ENCODE results near the gene PSKH1.

The PSKH1 gene

DNA sequence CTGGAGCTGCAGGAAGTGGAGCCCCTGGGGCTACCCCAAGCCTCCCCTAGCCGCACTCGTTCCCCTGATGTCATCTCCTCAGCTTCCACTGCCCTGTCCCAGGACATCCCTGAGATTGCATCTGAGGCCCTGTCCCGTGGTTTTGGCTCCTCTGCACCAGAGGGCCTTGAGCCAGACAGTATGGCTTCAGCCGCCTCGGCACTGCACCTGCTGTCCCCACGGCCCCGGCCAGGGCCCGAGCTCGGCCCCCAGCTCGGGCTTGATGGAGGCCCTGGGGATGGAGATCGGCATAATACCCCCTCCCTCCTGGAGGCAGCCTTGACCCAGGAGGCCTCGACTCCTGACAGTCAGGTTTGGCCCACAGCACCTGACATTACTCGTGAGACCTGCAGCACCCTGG, 12.5 kb upstream of the PSKH1 start:
- Histone ChIP-seq H3K36me3 (ENCODE audit: control insufficient read depth in 1 of 2, insufficient read depth in 2 of 2, low read length in 2 of 2) (peaks cover 72 to 90% of the 10 kb centered on the region in 2 donors), H3K4me3 (ENCODE audit: low read depth in 1 of 2, low read length in 2 of 2) (no peak overlapping the region), H3K9me3 (ENCODE audit: control insufficient read depth in 1 of 2, low read length in 2 of 2) (no peaks in the 10 kb centered on the region), H3K4me1 (ENCODE audit: control insufficient read depth in 1 of 2, insufficient read depth in 2 of 2, low read length in 2 of 2) (peaks cover 3 to 18% of the 10 kb centered on the region in 2 donors), H3K27me3 (ENCODE audit: low read depth, low read length) (no peaks in the 10 kb centered on the region), H3K27ac (ENCODE audit: low read length) (no peak overlapping the region)

- Histone ChIP-seq H3K9me3 (ENCODE audit: control insufficient read depth in 1 of 2, low read length in 2 of 2) (no peaks in the 10 kb centered on the region), H3K27me3 (ENCODE audit: low read depth, low read length) (no peaks in the 10 kb centered on the region), H3K36me3 (ENCODE audit: control insufficient read depth in 1 of 2, insufficient read depth in 2 of 2, low read length in 2 of 2) (peaks cover 68 to 91% of the 10 kb centered on the region in 2 donors), H3K27ac (ENCODE audit: low read length) (no peak overlapping the region), H3K4me1 (ENCODE audit: control insufficient read depth in 1 of 2, insufficient read depth in 2 of 2, low read length in 2 of 2) (peaks cover 3 to 14% of the 10 kb centered on the region in 2 donors), H3K4me3 (ENCODE audit: low read depth in 1 of 2, low read length in 2 of 2) (no peak overlapping the region)
These were observed 11.4 kb upstream of the PSKH1 start for GRCh38 chr16:67881621-67882161.

DNA sequence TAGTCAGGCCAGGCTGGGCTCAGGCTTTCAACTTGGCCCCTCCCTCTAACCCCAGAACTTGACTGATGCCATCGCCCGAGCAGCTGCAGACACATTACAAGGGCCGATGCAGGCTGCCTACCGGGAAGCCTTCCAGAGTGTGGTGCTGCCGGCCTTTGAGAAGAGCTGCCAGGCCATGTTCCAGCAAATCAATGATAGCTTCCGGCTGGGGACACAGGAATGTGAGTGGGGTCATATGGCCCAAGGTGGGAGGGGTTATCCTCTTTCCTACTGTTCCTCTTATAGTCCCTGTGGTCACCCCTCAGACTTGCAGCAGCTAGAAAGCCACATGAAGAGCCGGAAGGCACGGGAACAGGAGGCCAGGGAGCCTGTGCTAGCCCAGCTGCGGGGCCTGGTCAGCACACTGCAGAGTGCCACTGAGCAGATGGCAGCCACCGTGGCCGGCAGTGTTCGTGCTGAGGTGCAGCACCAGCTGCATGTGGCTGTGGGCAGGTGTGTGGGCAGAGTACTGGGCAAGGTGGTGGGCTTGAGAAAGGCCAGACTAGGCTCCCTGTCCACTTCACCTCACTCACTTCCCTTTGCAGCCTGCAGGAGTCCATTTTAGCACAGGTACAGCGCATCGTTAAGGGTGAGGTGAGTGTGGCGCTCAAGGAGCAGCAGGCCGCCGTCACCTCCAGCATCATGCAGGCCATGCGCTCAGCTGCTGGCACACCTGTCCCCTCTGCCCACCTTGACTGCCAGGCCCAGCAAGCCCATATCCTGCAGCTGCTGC, 10.5 kb upstream of the PSKH1 start:
- H3K4me3 ChIP-seq (ENCODE audit: low read depth in 1 of 2, low read length in 2 of 2) = no peak overlapping the region
- no peaks in the 10 kb centered on the region for H3K9me3 ChIP-seq (ENCODE audit: control insufficient read depth in 1 of 2, low read length in 2 of 2)
- H3K27me3 ChIP-seq (ENCODE audit: low read depth, low read length) = no peaks in the 10 kb centered on the region
- H3K27ac ChIP-seq (ENCODE audit: low read length) = no peak overlapping the region
- H3K36me3 ChIP-seq (ENCODE audit: control insufficient read depth in 1 of 2, insufficient read depth in 2 of 2, low read length in 2 of 2) = peaks cover 59 to 84% of the 10 kb centered on the region in 2 donors
- H3K4me1 ChIP-seq (ENCODE audit: control insufficient read depth in 1 of 2, insufficient read depth in 2 of 2, low read length in 2 of 2) = peaks cover 3 to 14% of the 10 kb centered on the region in 2 donors

- Histone ChIP-seq H3K27me3 (ENCODE audit: low read depth, low read length) (no peaks in the 10 kb centered on the region), H3K4me1 (ENCODE audit: control insufficient read depth in 1 of 2, insufficient read depth in 2 of 2, low read length in 2 of 2) (peaks cover 3 to 14% of the 10 kb centered on the region in 2 donors), H3K36me3 (ENCODE audit: control insufficient read depth in 1 of 2, insufficient read depth in 2 of 2, low read length in 2 of 2) (peaks cover 51 to 77% of the 10 kb centered on the region in 2 donors), H3K4me3 (ENCODE audit: low read depth in 1 of 2, low read length in 2 of 2) (no peak overlapping the region), H3K9me3 (ENCODE audit: control insufficient read depth in 1 of 2, low read length in 2 of 2) (no peaks in the 10 kb centered on the region), H3K27ac (ENCODE audit: low read length) (no peak overlapping the region)
These were observed 9.7 kb upstream of the PSKH1 start for GRCh38 chr16:67883146-67883871.

DNA sequence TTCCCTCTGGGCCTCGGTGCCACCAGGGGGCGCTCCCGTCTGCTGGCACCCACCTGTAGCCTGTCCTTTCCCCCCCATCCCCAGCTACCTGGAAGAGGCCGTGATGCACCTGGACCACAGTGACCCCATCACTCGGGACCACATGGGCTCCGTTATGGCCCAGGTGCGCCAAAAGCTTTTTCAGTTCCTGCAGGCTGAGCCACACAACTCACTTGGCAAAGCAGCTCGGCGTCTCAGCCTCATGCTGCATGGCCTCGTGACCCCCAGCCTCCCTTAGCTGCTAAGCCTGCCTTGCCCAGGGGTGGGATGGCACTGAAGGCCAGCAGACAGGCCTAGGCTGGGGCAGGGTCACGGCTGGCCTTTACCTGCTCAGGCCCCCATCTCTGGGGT, 9.2 kb upstream of the PSKH1 start:
- Histone ChIP-seq H3K27ac (ENCODE audit: low read length) (no peak overlapping the region), H3K4me1 (ENCODE audit: control insufficient read depth in 1 of 2, insufficient read depth in 2 of 2, low read length in 2 of 2) (peaks cover 3 to 14% of the 10 kb centered on the region in 2 donors)

GRCh38 chr16:67884684-67885083, 8.4 kb upstream of the PSKH1 start, which contains the start of gene NRN1L:
Gene NRN1L (plus strand): TSS chr16:67884885. CDS start chr16:67884904, 19 bp downstream.
- peaks cover 3 to 14% of the 10 kb centered on the region in 2 donors for H3K4me1 ChIP-seq (ENCODE audit: control insufficient read depth in 1 of 2, insufficient read depth in 2 of 2, low read length in 2 of 2)
- no peaks in the 10 kb centered on the region for H3K9me3 ChIP-seq (ENCODE audit: control insufficient read depth in 1 of 2, low read length in 2 of 2)
- H3K4me3 ChIP-seq (ENCODE audit: low read depth in 1 of 2, low read length in 2 of 2) = no peak within 1 kb of the TSS
- H3K27me3 ChIP-seq (ENCODE audit: low read depth, low read length) = no peaks in the 10 kb centered on the region
- no peak within 1 kb of the TSS for H3K27ac ChIP-seq (ENCODE audit: low read length)
- H3K36me3 ChIP-seq (ENCODE audit: control insufficient read depth in 1 of 2, insufficient read depth in 2 of 2, low read length in 2 of 2) = peaks cover 38 to 63% of the 10 kb centered on the region in 2 donors

More for the DNA sequence above, 9.2 kb upstream of the PSKH1 start:
- Histone ChIP-seq H3K36me3 (ENCODE audit: control insufficient read depth in 1 of 2, insufficient read depth in 2 of 2, low read length in 2 of 2) (peaks cover 46 to 71% of the 10 kb centered on the region in 2 donors), H3K9me3 (ENCODE audit: control insufficient read depth in 1 of 2, low read length in 2 of 2) (no peaks in the 10 kb centered on the region), H3K4me3 (ENCODE audit: low read depth in 1 of 2, low read length in 2 of 2) (no peak overlapping the region), H3K27me3 (ENCODE audit: low read depth, low read length) (no peaks in the 10 kb centered on the region)

DNA sequence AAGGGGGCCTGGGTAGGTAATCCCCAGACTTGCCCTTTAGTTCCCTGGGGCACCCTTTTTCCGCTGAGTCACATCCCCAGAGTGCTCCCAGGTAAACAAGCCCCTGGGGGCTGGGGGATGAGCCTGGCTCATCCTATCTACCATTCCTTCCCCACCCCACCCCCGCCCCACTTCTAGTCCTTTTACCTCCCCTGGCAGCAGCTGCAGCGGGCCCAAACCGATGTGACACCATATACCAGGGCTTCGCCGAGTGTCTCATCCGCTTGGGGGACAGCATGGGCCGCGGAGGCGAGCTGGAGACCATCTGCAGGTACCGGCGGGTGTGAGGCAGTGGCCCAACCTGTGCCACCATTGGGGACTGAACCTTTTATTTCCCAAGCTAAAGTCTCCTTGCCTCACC, 7.5 kb upstream of the PSKH1 start:
- Histone ChIP-seq H3K9me3 (ENCODE audit: control insufficient read depth in 1 of 2, low read length in 2 of 2) (no peaks in the 10 kb centered on the region), H3K27me3 (ENCODE audit: low read depth, low read length) (no peaks in the 10 kb centered on the region), H3K36me3 (ENCODE audit: control insufficient read depth in 1 of 2, insufficient read depth in 2 of 2, low read length in 2 of 2) (peaks cover 30 to 55% of the 10 kb centered on the region in 2 donors), H3K4me3 (ENCODE audit: low read depth in 1 of 2, low read length in 2 of 2) (no peak overlapping the region), H3K27ac (ENCODE audit: low read length) (no peak overlapping the region), H3K4me1 (ENCODE audit: control insufficient read depth in 1 of 2, insufficient read depth in 2 of 2, low read length in 2 of 2) (peaks cover 3 to 14% of the 10 kb centered on the region in 2 donors)

GRCh38 chr16:67885976-67886375, 7.1 kb upstream of the PSKH1 start:
- Histone ChIP-seq H3K9me3 (ENCODE audit: control insufficient read depth in 1 of 2, low read length in 2 of 2) (no peaks in the 10 kb centered on the region), H3K27me3 (ENCODE audit: low read depth, low read length) (no peaks in the 10 kb centered on the region), H3K4me1 (ENCODE audit: control insufficient read depth in 1 of 2, insufficient read depth in 2 of 2, low read length in 2 of 2) (peaks cover 3 to 14% of the 10 kb centered on the region in 2 donors), H3K4me3 (ENCODE audit: low read depth in 1 of 2, low read length in 2 of 2) (no peak overlapping the region), H3K36me3 (ENCODE audit: control insufficient read depth in 1 of 2, insufficient read depth in 2 of 2, low read length in 2 of 2) (peaks cover 26 to 50% of the 10 kb centered on the region in 2 donors), H3K27ac (ENCODE audit: low read length) (no peak overlapping the region)

DNA sequence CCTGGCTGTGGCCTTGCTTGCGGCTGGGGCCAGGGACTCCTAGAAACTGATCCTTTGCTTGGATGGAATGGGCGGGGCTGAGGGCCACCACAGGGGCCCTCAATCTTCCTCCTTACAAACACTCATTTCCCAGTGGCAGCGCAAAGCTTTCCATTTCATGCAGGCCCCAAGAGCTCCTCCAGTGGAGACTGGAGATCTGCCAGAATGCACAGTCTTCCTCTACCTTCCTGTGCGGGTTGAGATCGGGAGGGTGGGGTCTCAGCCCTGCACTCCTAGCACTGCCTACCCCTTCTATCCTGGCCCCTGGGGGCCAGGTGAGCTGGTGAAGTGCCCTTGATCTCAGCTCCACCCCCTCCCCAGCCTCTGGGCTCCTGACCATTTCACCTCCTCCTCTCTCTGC, 6.7 kb upstream of the PSKH1 start:
- Histone ChIP-seq H3K27ac (ENCODE audit: low read length) (no peak overlapping the region), H3K9me3 (ENCODE audit: control insufficient read depth in 1 of 2, low read length in 2 of 2) (no peaks in the 10 kb centered on the region), H3K36me3 (ENCODE audit: control insufficient read depth in 1 of 2, insufficient read depth in 2 of 2, low read length in 2 of 2) (peaks cover 22 to 46% of the 10 kb centered on the region in 2 donors), H3K4me3 (ENCODE audit: low read depth in 1 of 2, low read length in 2 of 2) (no peak overlapping the region), H3K27me3 (ENCODE audit: low read depth, low read length) (no peaks in the 10 kb centered on the region), H3K4me1 (ENCODE audit: control insufficient read depth in 1 of 2, insufficient read depth in 2 of 2, low read length in 2 of 2) (peaks cover 3 to 14% of the 10 kb centered on the region in 2 donors)

DNA sequence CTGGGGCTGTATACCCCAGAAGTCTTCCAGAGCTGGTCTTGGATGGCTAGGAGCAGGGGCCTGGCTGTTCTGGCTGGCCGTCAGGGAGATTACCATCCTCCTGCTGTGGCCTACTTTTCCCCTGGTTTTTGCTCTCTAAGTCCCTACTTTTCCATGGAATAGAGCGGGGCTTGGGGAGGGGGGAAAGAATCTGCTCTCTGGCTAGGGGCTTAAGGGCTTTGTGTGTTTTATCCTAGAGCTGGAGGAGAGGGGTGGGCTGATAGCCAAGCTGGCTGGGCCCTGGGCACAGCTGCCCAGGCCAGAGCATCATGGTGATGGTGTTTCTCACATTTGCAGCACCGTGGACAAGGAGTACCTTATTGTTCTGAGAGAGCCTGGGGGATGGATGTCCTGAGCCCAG, 4.7 kb upstream of the PSKH1 start:
- Histone ChIP-seq H3K27ac (ENCODE audit: low read length) (no peak overlapping the region), H3K4me1 (ENCODE audit: control insufficient read depth in 1 of 2, insufficient read depth in 2 of 2, low read length in 2 of 2) (peaks cover 3 to 14% of the 10 kb centered on the region in 2 donors), H3K27me3 (ENCODE audit: low read depth, low read length) (no peaks in the 10 kb centered on the region), H3K36me3 (ENCODE audit: control insufficient read depth in 1 of 2, insufficient read depth in 2 of 2, low read length in 2 of 2) (peaks cover 3 to 27% of the 10 kb centered on the region in 2 donors), H3K4me3 (ENCODE audit: low read depth in 1 of 2, low read length in 2 of 2) (no peak overlapping the region), H3K9me3 (ENCODE audit: control insufficient read depth in 1 of 2, low read length in 2 of 2) (no peaks in the 10 kb centered on the region)

DNA sequence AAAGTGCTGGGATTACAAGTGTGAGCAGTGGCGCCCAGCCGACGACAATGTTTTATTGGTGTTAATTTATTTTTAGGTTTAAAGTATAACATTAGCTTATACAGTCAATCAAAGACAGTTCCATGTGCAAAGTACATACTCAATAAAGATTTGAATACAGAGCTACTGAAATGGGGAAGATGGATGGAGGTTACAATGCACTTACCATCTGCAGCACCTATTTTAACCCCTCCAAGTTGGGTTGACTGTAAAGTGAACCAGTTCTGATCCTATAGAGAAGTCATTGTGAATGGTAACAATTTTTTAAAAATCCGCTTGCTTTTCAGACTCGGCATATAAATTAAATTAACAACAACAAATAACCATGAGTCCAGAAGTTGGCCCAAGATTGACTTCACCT, 679 bp upstream of the PSKH1 start:
- H3K4me3 ChIP-seq (ENCODE audit: low read depth in 1 of 2, low read length in 2 of 2) = peak overlapping the region; percentile 59 to 78
- H3K36me3 ChIP-seq (ENCODE audit: control insufficient read depth in 1 of 2, insufficient read depth in 2 of 2, low read length in 2 of 2) = no peaks in the 10 kb centered on the region
- no peaks in the 10 kb centered on the region for H3K9me3 ChIP-seq (ENCODE audit: control insufficient read depth in 1 of 2, low read length in 2 of 2)
- H3K4me1 ChIP-seq (ENCODE audit: control insufficient read depth in 1 of 2, insufficient read depth in 2 of 2, low read length in 2 of 2) = peaks cover 15 to 30% of the 10 kb centered on the region in 2 donors
- H3K27me3 ChIP-seq (ENCODE audit: low read depth, low read length) = no peaks in the 10 kb centered on the region
- peak overlapping the region; percentile 54 for H3K27ac ChIP-seq (ENCODE audit: low read length)

Data from muscle layer of duodenum (tissue), 2 donors.